SU-DHL-6 (cell line): Measurements from ENCODE around the gene TAS2R43.

Experiments
- CTCF ChIP-seq: fragments of 200-600 bp; sonication (generic); IDR thresholded peaks from one replicate; pipeline ENCODE4 v1.5.1; 2017; ENCODE audit warnings: antibody characterized with exemption, mild to moderate bottlenecking, low read length, moderate library complexity; ENCODE audit not compliant: insufficient read depth, poor library complexity, severe bottlenecking
- EZH2phosphoT487 ChIP-seq: fragments of 200-600 bp; sonication (generic), shearing (Covaris generic); conservative IDR thresholded peaks from 2 replicates; pipeline ENCODE4 v1.6.1; 2018; ENCODE audit warnings: mild to moderate bottlenecking, antibody characterized with exemption, low read length, moderate library complexity, mixed read lengths

GRCh38 chr12:11130999-11131398 lies 38.9 kb upstream of the TAS2R43 start:
- TF ChIP-seq EZH2phosphoT487 (no peak), CTCF (no peak)
